ENCODE results near the gene CYBA.

CYBA gene

GRCh38 chr16:88647178-88648070 lies 3.4 kb downstream of the CYBA start:
- no peak for DNase-seq (ENCODE audit: low read depth in 2 of 3, low spot score in 1 of 3)

GRCh38 chr16:88646345-88647034 lies 4.4 kb downstream of the CYBA start:
- DNase-seq (ENCODE audit: low read depth in 2 of 3, low spot score in 1 of 3), result no peak

DNA sequence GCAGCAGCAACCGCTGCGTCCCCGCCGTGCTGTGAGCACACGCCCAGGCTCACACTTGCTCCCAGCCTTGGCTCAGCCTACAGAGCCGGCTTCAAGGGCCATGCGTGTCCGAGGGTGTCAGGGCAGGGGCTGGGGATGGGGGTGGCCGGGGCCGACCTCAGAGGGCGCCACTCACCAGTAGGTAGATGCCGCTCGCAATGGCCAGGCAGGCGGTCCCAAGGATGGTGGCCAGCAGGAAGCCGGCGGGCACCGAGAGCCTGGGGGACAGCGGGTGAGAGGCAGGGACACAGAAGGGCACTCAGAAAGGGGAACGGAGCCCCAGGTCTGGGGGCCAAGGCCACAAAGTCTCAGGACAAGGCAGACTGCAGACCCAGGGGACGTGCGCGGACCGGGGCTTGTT lies 4.9 kb downstream of the CYBA start:
- no peak for DNase-seq (ENCODE audit: low read depth in 2 of 3, low spot score in 1 of 3)

DNA sequence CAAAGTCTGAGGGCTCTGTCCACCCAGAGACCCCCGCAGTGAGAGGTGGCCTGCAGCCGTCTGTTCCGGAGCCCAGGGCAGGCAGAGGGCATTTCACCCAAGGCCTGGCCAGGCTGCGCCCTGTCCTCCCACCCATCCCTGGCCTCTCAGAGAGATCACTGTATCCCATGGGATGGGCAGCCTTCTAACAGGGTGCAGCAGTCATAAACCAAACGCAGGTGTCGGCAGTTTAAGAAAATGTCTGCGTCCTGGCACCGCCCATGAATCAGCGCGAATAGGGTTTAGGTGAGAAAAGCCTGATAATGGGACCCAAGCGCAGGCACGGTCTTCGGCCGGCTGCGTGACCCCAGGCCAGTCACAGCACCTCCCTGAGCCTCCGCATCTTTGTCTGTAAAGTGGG lies 5.4 kb downstream of the CYBA start:
- DNase-seq (ENCODE audit: low read depth in 2 of 3, low spot score in 1 of 3), result no peak

- DNase-seq (ENCODE audit: low read depth in 2 of 3, low spot score in 1 of 3), result no peak
Measured at GRCh38 chr16:88643644-88643932, 7.3 kb downstream of the CYBA start.

GRCh38 chr16:88642881-88643643 lies 7.8 kb downstream of the CYBA start:
- DNase-seq (ENCODE audit: low read depth in 2 of 3, low spot score in 1 of 3), result no peak

GRCh38 chr16:88640498-88641247 lies 10.2 kb downstream of the CYBA start:
- no peak for DNase-seq (ENCODE audit: low read depth in 2 of 3, low spot score in 1 of 3)

DNA sequence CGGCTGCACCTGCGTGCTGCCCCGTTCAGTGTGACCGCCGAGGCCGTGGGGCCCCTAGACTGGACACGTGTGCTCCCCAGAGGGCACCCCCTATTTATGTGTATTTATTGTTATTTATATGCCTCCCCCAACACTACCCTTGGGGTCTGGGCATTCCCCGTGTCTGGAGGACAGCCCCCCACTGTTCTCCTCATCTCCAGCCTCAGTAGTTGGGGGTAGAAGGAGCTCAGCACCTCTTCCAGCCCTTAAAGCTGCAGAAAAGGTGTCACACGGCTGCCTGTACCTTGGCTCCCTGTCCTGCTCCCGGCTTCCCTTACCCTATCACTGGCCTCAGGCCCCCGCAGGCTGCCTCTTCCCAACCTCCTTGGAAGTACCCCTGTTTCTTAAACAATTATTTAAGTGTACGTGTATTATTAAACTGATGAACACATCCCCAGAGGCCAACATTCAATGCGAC lies 10.8 kb downstream of the CYBA start:
- no peak for DNase-seq (ENCODE audit: low read depth in 2 of 3, low spot score in 1 of 3)

GRCh38 chr16:88639231-88640038 lies 11.4 kb downstream of the CYBA start:
- no peak for DNase-seq (ENCODE audit: low read depth in 2 of 3, low spot score in 1 of 3)

GRCh38 chr16:88638323-88639230 lies 12.3 kb downstream of the CYBA start, which contains the start of gene IL17C:
Gene IL17C (plus strand): TSS chr16:88638572. CDS start chr16:88638642, 70 bp downstream.
- DNase-seq (ENCODE audit: low read depth in 2 of 3, low spot score in 1 of 3), result no peak

- no peak for DNase-seq (ENCODE audit: low read depth in 2 of 3, low spot score in 1 of 3)
Measured at GRCh38 chr16:88636488-88637265, 14.2 kb downstream of the CYBA start.

GRCh38 chr16:88635671-88636319 lies 15.1 kb downstream of the CYBA start:
- no peak for DNase-seq (ENCODE audit: low read depth in 2 of 3, low spot score in 1 of 3)

GRCh38 chr16:88634994-88635670 lies 15.7 kb downstream of the CYBA start:
- DNase-seq (ENCODE audit: low read depth in 2 of 3, low spot score in 1 of 3), result no peak

DNA sequence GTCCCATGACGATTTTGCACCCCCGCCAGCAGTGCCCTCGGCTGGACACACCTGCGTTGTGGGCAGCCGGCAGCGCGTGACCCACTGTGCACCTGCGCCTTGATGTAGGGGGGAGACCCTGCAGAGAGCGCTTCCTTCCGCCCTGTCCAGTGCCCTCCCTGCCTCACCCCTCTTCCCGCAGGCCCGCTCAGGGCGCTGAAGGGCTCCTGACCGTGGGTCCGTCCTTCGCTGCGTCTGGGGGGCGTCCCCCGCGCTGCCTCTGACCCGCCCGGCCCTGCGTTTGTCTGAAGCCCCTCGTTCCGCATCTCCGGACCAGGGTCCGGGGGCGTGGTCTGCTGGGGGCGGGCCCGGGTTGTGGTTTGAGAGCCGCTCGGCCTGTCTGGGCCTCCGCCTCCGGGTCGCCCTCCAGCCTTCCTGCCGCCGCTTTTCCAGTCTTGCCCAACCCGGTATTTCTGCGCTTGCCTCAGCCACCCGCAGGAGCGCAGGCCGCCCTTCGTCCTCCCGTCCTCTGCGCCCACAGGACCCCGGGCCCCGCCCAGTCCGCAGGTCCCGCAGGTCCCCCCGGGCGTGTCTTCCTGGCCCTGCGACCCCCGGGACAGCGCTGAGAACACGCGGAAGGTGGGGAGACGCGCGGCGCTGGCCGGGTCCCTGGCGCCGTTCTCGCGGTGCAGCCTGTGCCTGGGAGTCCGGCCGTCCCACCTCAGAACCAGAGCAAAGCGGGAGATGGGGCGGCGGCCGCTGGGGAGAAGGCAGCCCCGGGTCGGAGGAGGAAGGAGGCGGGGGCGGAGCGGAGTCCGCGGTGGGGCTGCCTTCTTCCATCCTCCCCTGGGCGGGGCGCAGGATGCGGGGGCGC lies 16.5 kb downstream of the CYBA start:
- DNase-seq (ENCODE audit: low read depth in 2 of 3, low spot score in 1 of 3), result peak in 1 of 3 donors; percentile 42

- DNase-seq (ENCODE audit: low read depth in 2 of 3, low spot score in 1 of 3), result peak in 1 of 3 donors; percentile 41
Measured at GRCh38 chr16:88633684-88634140, 17.1 kb downstream of the CYBA start.

DNA sequence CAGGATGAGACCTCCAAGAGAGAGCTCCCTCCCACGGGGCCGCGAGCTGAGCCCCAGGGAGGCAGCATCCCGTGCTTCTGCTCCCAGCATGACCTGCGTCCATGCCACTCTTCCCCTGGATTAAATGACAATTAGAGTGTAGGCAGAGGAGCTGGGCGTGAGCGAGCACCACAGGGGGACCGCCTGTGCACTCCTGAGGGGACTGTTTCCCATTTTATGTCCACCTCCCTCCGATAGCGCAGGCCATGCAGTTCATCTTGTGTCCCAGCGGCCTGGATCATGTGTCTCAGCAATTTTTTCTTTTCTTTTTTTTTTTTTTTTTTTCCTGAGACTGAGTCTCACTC lies 18.3 kb downstream of the CYBA start:
- DNase-seq (ENCODE audit: low read depth in 2 of 3, low spot score in 1 of 3), result no peak
